H1 (cell line): Measurements from ENCODE around the gene CYTL1. TPM values are rescaled to one million over a fixed set of nuclear protein-coding genes. Genes with fewer than 3 reads are reported as not detected.

Experiments
- EZH2 ChIP-seq: fragments of 200-600 bp; sonication (generic); IDR thresholded peaks from 2 replicates; pipeline ENCODE4 v1.7.1; 2012; ENCODE audit warnings: low read depth, mild to moderate bottlenecking, moderate library complexity, low read length, inconsistent platforms; ENCODE audit not compliant: severe bottlenecking
- FOSL1 ChIP-seq: IDR thresholded peaks from 2 replicates; pipeline ENCODE4 v1.6.1; 2011; ENCODE audit warnings: mild to moderate bottlenecking, low read depth, low read length, moderate library complexity; ENCODE audit not compliant: insufficient read depth
- RXRA ChIP-seq: IDR thresholded peaks from 2 replicates; pipeline ENCODE4 v1.6.1; 2011; ENCODE audit warnings: low read depth, mild to moderate bottlenecking, low read length, moderate library complexity; ENCODE audit not compliant: insufficient read depth
- SRF ChIP-seq: IDR thresholded peaks from 2 replicates; pipeline ENCODE4 v1.6.1; 2011; ENCODE audit warnings: mild to moderate bottlenecking, low read depth, low read length, moderate library complexity
- polyA plus RNA-seq, 7 experiments: library from polyadenylated mRNA; depleted of rRNA in 3 of 7; stranded (reverse) in 5 of 7; unstranded in 2 of 7; fragments of >200 nt in 5 of 7; fragments of 200-250 nt in 2 of 7; gene quantifications; 1 replicate in 5 of 7; 2 replicates in 1 of 7; 4 replicates in 1 of 7; pipeline versions ENCODE4 v1.2.1 to v1.2.3, GENCODE V29; 2011 to 2013; ENCODE audit warnings: missing spikeins in 2 of 7, mixed read lengths in 2 of 7
- total RNA-seq: library from RNA; stranded (reverse); fragmentation: NEBNext Ultra II Directional; extraction: Animal tissue kit (Norgen Biotek cat#: 25700); gene quantifications from 2 replicates; pipeline ENCODE4 v1.2.1, GENCODE V29; 2021

Gene CYTL1
- total and polyA plus RNA-seq, 2 of the 8 experiments (the other 6 are each of a cell fraction or from before 2014, with no cell fraction given): 8.6 to 9.8 TPM

DNA sequence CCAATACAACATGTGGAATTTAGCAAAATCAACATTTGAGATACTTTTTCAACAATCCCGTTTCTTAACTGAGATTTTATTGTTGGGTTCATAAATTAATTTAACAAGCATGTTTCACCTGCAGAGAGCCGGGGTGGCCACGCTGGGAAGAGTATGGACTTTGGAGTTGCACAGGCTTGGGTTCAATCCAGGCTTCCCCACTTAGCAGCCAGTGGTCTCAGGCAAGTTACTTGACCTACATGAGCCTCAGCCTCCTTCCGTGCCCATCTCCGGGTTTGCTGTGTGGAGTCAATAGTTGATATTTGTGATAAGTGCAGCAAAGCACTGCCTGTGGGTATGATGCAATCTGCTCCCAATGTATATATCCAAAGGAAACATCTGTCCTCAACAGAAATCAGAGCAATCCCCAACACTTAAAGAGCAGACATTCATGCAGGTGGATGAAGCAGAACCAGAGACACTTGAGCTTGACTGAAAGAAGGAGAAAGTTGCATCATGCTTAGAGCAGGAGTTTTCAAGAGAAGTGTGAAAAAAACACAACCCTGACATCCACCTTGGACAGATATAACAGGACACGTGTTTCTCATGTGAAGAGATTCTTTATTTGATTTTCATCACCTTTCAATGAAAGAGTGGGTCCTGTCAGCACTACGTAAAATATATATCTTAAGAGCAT lies 5.1 kb downstream of the CYTL1 start (continued):
- TF ChIP-seq SRF (no peak), FOSL1 (no peak), EZH2 (no peak), RXRA (no peak)
